Renal pelvis (tissue), 4 donors: ENCODE measurements around the gene FOS. TPM values are rescaled to one million over a fixed set of nuclear protein-coding genes. Genes with fewer than 3 reads are reported as not detected.
A peak's percentile ranks its signal among the peaks of the same experiment; 100 is the strongest.
"Not testable (repeated sequence)": the region's sequence is repeated elsewhere in the genome, so short reads cannot be mapped to it uniquely, and the experiment has no call there.

Experiments
- DNase-seq: peaks from one replicate; pipeline ENCODE4 v3.0.0-alpha.2; 2013
- polyA plus RNA-seq, 3 donors: library from polyadenylated mRNA; unstranded; fragments of 120-200 nt; gene quantifications; one replicate each; pipeline ENCODE4 v1.2.1, GENCODE V29; 2013; ENCODE audit not compliant: insufficient read length in 3 of 3

The FOS gene
- polyA plus RNA-seq, 3 donors, result 75.8 to 143 (median 116) TPM

GRCh38 chr14:75289840-75290388, 11.3 kb downstream of the FOS start:
- DNase-seq, result no peak

- DNase-seq, result no peak
Measured at GRCh38 chr14:75290851-75291250, 12.2 kb downstream of the FOS start.

- DNase-seq, result no peak
Measured at GRCh38 chr14:75291331-75291730, 12.7 kb downstream of the FOS start.

- no peak for DNase-seq
Measured at GRCh38 chr14:75292101-75292563, 13.5 kb downstream of the FOS start.

GRCh38 chr14:75292886-75293285, 14.3 kb downstream of the FOS start:
- no peak for DNase-seq

- DNase-seq, result peak; percentile 97
Measured at GRCh38 chr14:75293920-75294648, 15.5 kb downstream of the FOS start.

- no peak for DNase-seq
Measured at GRCh38 chr14:75294649-75295033, 16.0 kb downstream of the FOS start.

GRCh38 chr14:75295061-75295461, 16.4 kb downstream of the FOS start:
- peak; percentile 55 for DNase-seq

- DNase-seq, result peak; percentile 79
Measured at GRCh38 chr14:75295491-75296345, 17.1 kb downstream of the FOS start.

GRCh38 chr14:75297411-75298040, 18.9 kb downstream of the FOS start:
- no peak for DNase-seq

- DNase-seq, result no peak
Measured at GRCh38 chr14:75298187-75298965, 19.7 kb downstream of the FOS start.

GRCh38 chr14:75299059-75299458, 20.4 kb downstream of the FOS start:
- DNase-seq, result no peak

GRCh38 chr14:75299576-75299975, 20.9 kb downstream of the FOS start:
- no peak for DNase-seq

GRCh38 chr14:75301666-75302325, 23.2 kb downstream of the FOS start:
- peak; percentile 64 for DNase-seq

- DNase-seq, result peak; percentile 69
Measured at GRCh38 chr14:75303381-75303789, 24.8 kb downstream of the FOS start.

- not testable (repeated sequence) for DNase-seq
Measured at GRCh38 chr14:75306410-75306809, 27.8 kb downstream of the FOS start.

GRCh38 chr14:75306927-75307699, 28.5 kb downstream of the FOS start:
- no peak for DNase-seq

GRCh38 chr14:75307700-75308379, 29.2 kb downstream of the FOS start:
- DNase-seq, result peak; percentile 88

GRCh38 chr14:75308991-75309390, 30.4 kb downstream of the FOS start:
- DNase-seq, result not testable (repeated sequence)
